Endothelial cell of umbilical vein (primary cell): ENCODE data around the gene G0S2. TPM values are rescaled to one million over a fixed set of nuclear protein-coding genes. Genes with fewer than 3 reads are reported as not detected.

Experiments
- BruUV-seq: library from RNA; stranded (reverse); fragments of 400-500 nt; replicated peaks from 2 replicates; lab custom pipeline; 2021; lab: Mats Ljungman, UMichigan
- CTCF ChIA-PET: fragments of 300-600, 350-600 bp; sonication (Branson Sonifier 250); formaldehyde crosslinking; loops from one replicate; lab custom pipeline; 2021; ENCODE audit warnings: antibody characterized with exemption, inconsistent platforms; lab: Charles Lee
- POLR2A ChIA-PET: fragments of 300-600, 350-600 bp; sonication (Branson Sonifier 250); formaldehyde crosslinking; loops from one replicate; lab custom pipeline; 2021; ENCODE audit warnings: antibody characterized with exemption, inconsistent platforms; lab: Charles Lee
- DNase-seq: peaks from one replicate; pipeline ENCODE4 v3.0.0-alpha.2; 2011; ENCODE audit warnings: low read depth, low spot score
- FAIRE-seq: peaks from 2 replicates; lab custom pipeline; 2011; peaks lifted over from hg19 to GRCh38; lab: Jason Lieb, UNC
- H2AFZ ChIP-seq: 2 replicates; pipeline ENCODE4 v1.6.0; 2012; ENCODE audit warnings: low read depth, low read length, control low read depth, inconsistent platforms
- H3K27ac ChIP-seq: 2 replicates; pipeline ENCODE4 v1.5.1; 2011; ENCODE audit warnings: low read depth, mild to moderate bottlenecking, control low read depth, low read length, moderate library complexity; ENCODE audit not compliant: insufficient read depth
- H3K27me3 ChIP-seq, 2 experiments: 2 replicates each; pipeline versions ENCODE4 v1.6.0 to v1.6.1; 2011; ENCODE audit warnings: low read length in 2 of 2, mixed read lengths in 1 of 2; ENCODE audit not compliant: control insufficient read depth in 2 of 2, insufficient read depth in 2 of 2
- H3K36me3 ChIP-seq, 2 experiments: 2 replicates in 1 of 2; 3 replicates in 1 of 2; pipeline ENCODE4 v1.5.1; 2011; ENCODE audit warnings: low read length in 2 of 2, mild to moderate bottlenecking in 1 of 2, moderate library complexity in 1 of 2; ENCODE audit not compliant: control insufficient read depth in 2 of 2, insufficient read depth in 2 of 2; ENCODE audit errors: extremely low read depth in 1 of 2
- H3K4me1 ChIP-seq: 3 replicates; pipeline ENCODE4 v1.5.1; 2011; ENCODE audit warnings: mild to moderate bottlenecking, low read length; ENCODE audit not compliant: control insufficient read depth, insufficient read depth; ENCODE audit errors: extremely low read depth
- H3K4me2 ChIP-seq: 2 replicates; pipeline ENCODE4 v1.6.1; 2011; ENCODE audit warnings: low read length, control low read depth, mixed read lengths; ENCODE audit not compliant: insufficient read depth
- H3K4me3 ChIP-seq, 3 experiments: fragments of 200-600 bp in 1 of 3; sonication (generic), shearing (Covaris generic) in 1 of 3; replicated peaks in 1 of 3; 2 replicates each; pipeline ENCODE4 v1.5.1; 2011 to 2016; ENCODE audit warnings: control low read depth in 3 of 3, low read length in 3 of 3, mild to moderate bottlenecking in 2 of 3, inconsistent platforms in 1 of 3, low read depth in 1 of 3, moderate library complexity in 1 of 3; ENCODE audit not compliant: insufficient read depth in 1 of 3
- H3K79me2 ChIP-seq: 2 replicates; pipeline ENCODE4 v1.6.0; 2012; ENCODE audit warnings: low read length, inconsistent platforms; ENCODE audit not compliant: control insufficient read depth, insufficient read depth
- H3K9ac ChIP-seq: replicated peaks from 2 replicates; pipeline ENCODE3; 2011; ENCODE audit warnings: low read length, control low read depth; ENCODE audit not compliant: insufficient read depth; ENCODE audit errors: extremely low read depth
- H3K9me1 ChIP-seq: replicated peaks from 3 replicates; pipeline ENCODE4 v1.6.0; 2011; ENCODE audit warnings: mild to moderate bottlenecking, low read length; ENCODE audit not compliant: control insufficient read depth, insufficient read depth; ENCODE audit errors: extremely low read depth
- H3K9me3 ChIP-seq: replicated peaks from 2 replicates; pipeline ENCODE4 v1.5.1; 2012; ENCODE audit warnings: low read length, inconsistent platforms; ENCODE audit not compliant: control insufficient read depth, insufficient read depth
- H4K20me1 ChIP-seq: replicated peaks from 2 replicates; pipeline ENCODE3; 2011; ENCODE audit warnings: mild to moderate bottlenecking, low read length; ENCODE audit not compliant: control insufficient read depth, insufficient read depth; ENCODE audit errors: extremely low read depth
- EZH2 ChIP-seq: IDR thresholded peaks from 2 replicates; pipeline ENCODE4 v1.6.1; 2012; ENCODE audit warnings: borderline replicate concordance, low read depth, mild to moderate bottlenecking, moderate library complexity, low read length, inconsistent platforms; ENCODE audit not compliant: severe bottlenecking
- FOS ChIP-seq: IDR thresholded peaks from 2 replicates; pipeline ENCODE4 v1.6.1; 2011; ENCODE audit warnings: mild to moderate bottlenecking, low read length, moderate library complexity, borderline replicate concordance; ENCODE audit not compliant: insufficient read depth
- GATA2 ChIP-seq: IDR thresholded peaks from 2 replicates; pipeline ENCODE4 v1.7.0; 2011; ENCODE audit warnings: low read depth, mild to moderate bottlenecking, moderate library complexity, mixed read lengths, low read length; ENCODE audit not compliant: insufficient read length, insufficient read depth
- JUN ChIP-seq: IDR thresholded peaks from 2 replicates; pipeline ENCODE4 v1.6.1; 2011; ENCODE audit warnings: borderline replicate concordance, low read depth; ENCODE audit not compliant: insufficient read length, insufficient read depth
- MYC ChIP-seq: IDR thresholded peaks from one replicate; pipeline ENCODE4 v1.6.1; 2011; ENCODE audit warnings: mild to moderate bottlenecking, low read depth, low read length
- POLR2A ChIP-seq: IDR thresholded peaks from 2 replicates; pipeline ENCODE4 v1.6.1; 2012; ENCODE audit warnings: low read depth, mild to moderate bottlenecking, control low read depth, low read length
- POLR2AphosphoS5 ChIP-seq: IDR thresholded peaks from 2 replicates; pipeline ENCODE4 v1.6.1; 2012; ENCODE audit warnings: low read depth, mild to moderate bottlenecking, control low read depth, low read length, moderate library complexity; ENCODE audit not compliant: insufficient read depth
- dilution Hi-C: fragments of 300-500 bp; cut with MboI; formaldehyde crosslinking; loops from one replicate; pipeline ENCODE4 v1.15.0; 2019; ENCODE audit warnings: low sequenced_read_pairs; ENCODE audit not compliant: extremely low pct_ligation_motif_present
- intact Hi-C: fragments of 100-400 bp; cut with micrococcal nuclease; formaldehyde crosslinking; loops from one replicate; pipeline ENCODE4 v1.10.0; 2022
- polyA plus RNA-seq, 4 experiments: library from polyadenylated mRNA; depleted of rRNA in 3 of 4; stranded (reverse) in 3 of 4; unstranded in 1 of 4; fragments of >200 nt; gene quantifications; 2 replicates each; pipeline versions ENCODE4 v1.2.1 to v1.2.3, GENCODE V29; 2011 to 2012; ENCODE audit warnings: missing spikeins in 1 of 4
- total RNA-seq: library from RNA; stranded (reverse); gene quantifications from 2 replicates; pipeline ENCODE4 v1.2.3, GENCODE V29; 2021
- TF ChIP-seq, protein P1 (sequence below), 2 donors: IDR thresholded peaks; 1 replicate in 1 of 2; 2 replicates in 1 of 2; pipeline ENCODE4 v1.5.1; 2011; ENCODE audit warnings: low read length in 2 of 2, mild to moderate bottlenecking in 2 of 2, moderate library complexity in 2 of 2, control low read depth in 1 of 2, inconsistent platforms in 1 of 2, low read depth in 1 of 2; ENCODE audit not compliant: insufficient read depth in 1 of 2; ENCODE audit errors: extremely low read depth in 1 of 2
- TF ChIP-seq, protein P2 (sequence below): IDR thresholded peaks from 2 replicates; pipeline ENCODE4 v1.6.1; 2011; ENCODE audit not compliant: insufficient read depth, insufficient read length

Gene G0S2
- total and polyA plus RNA-seq, 2 donors (not counting 3 experiments of a cell fraction or from before 2014, with no cell fraction given) = 0.91 to 1.9 TPM

DNA sequence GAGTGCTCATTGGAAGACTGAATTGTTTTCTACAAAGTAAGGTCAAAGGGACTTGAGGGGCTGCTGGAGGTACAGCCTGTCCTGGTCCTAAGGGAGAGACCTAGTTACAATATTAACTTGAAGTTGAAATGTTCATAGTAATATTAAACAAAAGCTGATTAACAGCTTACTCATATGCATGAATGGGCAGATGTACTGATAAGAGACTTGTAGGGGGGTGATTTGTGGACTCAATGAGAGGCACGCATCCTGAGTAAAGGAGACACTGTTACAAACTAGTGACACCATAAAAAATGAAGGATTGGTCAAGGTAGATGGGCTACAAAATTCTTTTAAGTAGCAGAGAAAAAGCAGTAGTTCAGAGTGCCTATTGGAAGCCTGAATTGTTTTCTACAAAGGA, 32.1 kb downstream of the G0S2 start:
- H3K27ac ChIP-seq = no peak overlapping the region
- ChIA-PET CTCF (interaction anchor here (0.8 to 2.8 kb wide), 8 partner anchors 8 to 141 kb away, joined by 3 to 10 read pairs (median 4); no protein-coding TSS in a partner anchor), POLR2A (interaction anchor here (0.7 kb wide), 1 partner anchor 54 kb away, joined by 3 read pairs; no protein-coding TSS in a partner anchor)
- no peaks in the 10 kb centered on the region for H3K36me3 ChIP-seq
- no peak overlapping the region for H3K9ac ChIP-seq
- DNase-seq = peak; percentile 19
- H2AFZ ChIP-seq = no peak overlapping the region
- no peak for FAIRE-seq
- no peak overlapping the region for H3K4me3 ChIP-seq
- intact Hi-C loops = no loop called here
- dilution Hi-C loops = no loop called here
- no peaks in the 10 kb centered on the region for H4K20me1 ChIP-seq
- no peaks in the 10 kb centered on the region for H3K27me3 ChIP-seq
- H3K9me3 ChIP-seq = no peaks in the 10 kb centered on the region
- no peaks in the 10 kb centered on the region for H3K79me2 ChIP-seq
- H3K9me1 ChIP-seq = no peaks in the 10 kb centered on the region
- TF ChIP-seq FOS (peak; percentile 72), JUN (no peak), GATA2 (peak; percentile 97)
- peaks cover 5% of the 10 kb centered on the region for H3K4me1 ChIP-seq
- BruUV-seq = no TSS peak
- no peak overlapping the region for H3K4me2 ChIP-seq

DNA sequence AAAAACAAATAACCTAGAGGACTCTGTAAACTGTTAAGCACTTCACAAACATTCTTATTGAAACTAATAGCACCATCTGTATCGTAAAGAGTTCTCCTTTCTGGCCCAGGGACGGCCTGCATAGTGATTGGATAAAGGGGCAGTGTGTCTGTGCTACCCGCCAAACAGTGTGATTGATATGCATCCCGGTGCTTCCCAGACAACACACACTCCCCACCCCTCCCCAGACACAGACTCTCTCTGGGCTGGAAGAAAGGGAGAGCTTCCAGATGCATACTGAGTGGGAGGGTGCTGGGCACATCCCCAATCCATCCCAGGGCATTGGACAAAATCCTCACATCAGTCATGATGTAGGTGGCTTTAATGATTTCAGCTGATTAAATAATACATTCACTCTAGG, 33.1 kb downstream of the G0S2 start:
- no peak overlapping the region for H3K9ac ChIP-seq
- H3K27ac ChIP-seq = no peak overlapping the region
- no peaks in the 10 kb centered on the region for H3K79me2 ChIP-seq
- no peaks in the 10 kb centered on the region for H4K20me1 ChIP-seq
- no peak overlapping the region for H2AFZ ChIP-seq
- H3K4me2 ChIP-seq = no peak overlapping the region
- H3K9me1 ChIP-seq = no peaks in the 10 kb centered on the region
- no peaks in the 10 kb centered on the region for H3K36me3 ChIP-seq
- no TSS peak for BruUV-seq
- intact Hi-C loops = no loop called here
- no peaks in the 10 kb centered on the region for H3K9me3 ChIP-seq
- no peak overlapping the region for H3K4me3 ChIP-seq
- DNase-seq = no peak
- ChIA-PET CTCF (interaction anchor here (1.1 to 2.8 kb wide), 2 partner anchors 132 to 142 kb away, joined by 3 to 10 read pairs; no protein-coding TSS in a partner anchor), POLR2A (no interaction called here)
- H3K4me1 ChIP-seq = peaks cover 5% of the 10 kb centered on the region
- no peaks in the 10 kb centered on the region for H3K27me3 ChIP-seq
- dilution Hi-C loops = no loop called here
- TF ChIP-seq FOS = no peak
- TF ChIP-seq GATA2 = no peak
- no peak for TF ChIP-seq POLR2A
- TF ChIP-seq EZH2 = no peak
- TF ChIP-seq POLR2AphosphoS5 = no peak
- TF ChIP-seq, protein P1, sequence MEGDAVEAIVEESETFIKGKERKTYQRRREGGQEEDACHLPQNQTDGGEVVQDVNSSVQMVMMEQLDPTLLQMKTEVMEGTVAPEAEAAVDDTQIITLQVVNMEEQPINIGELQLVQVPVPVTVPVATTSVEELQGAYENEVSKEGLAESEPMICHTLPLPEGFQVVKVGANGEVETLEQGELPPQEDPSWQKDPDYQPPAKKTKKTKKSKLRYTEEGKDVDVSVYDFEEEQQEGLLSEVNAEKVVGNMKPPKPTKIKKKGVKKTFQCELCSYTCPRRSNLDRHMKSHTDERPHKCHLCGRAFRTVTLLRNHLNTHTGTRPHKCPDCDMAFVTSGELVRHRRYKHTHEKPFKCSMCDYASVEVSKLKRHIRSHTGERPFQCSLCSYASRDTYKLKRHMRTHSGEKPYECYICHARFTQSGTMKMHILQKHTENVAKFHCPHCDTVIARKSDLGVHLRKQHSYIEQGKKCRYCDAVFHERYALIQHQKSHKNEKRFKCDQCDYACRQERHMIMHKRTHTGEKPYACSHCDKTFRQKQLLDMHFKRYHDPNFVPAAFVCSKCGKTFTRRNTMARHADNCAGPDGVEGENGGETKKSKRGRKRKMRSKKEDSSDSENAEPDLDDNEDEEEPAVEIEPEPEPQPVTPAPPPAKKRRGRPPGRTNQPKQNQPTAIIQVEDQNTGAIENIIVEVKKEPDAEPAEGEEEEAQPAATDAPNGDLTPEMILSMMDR (IDR thresholded peaks at IDR 0.05; ENCODE audit: extremely low read depth in 1 of 2, insufficient read depth in 1 of 2, low read depth in 1 of 2, low read length in 2 of 2) = no peak
- no peak for TF ChIP-seq JUN
- TF ChIP-seq MYC = no peak
- TF ChIP-seq, protein P2, sequence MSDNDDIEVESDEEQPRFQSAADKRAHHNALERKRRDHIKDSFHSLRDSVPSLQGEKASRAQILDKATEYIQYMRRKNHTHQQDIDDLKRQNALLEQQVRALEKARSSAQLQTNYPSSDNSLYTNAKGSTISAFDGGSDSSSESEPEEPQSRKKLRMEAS = no peak
- no peak for FAIRE-seq
